Muscle layer of duodenum (tissue), 2 donors: ENCODE results near the gene PKP3.

Experiments
- H3K27ac ChIP-seq: one replicate; pipeline ENCODE4 v1.7.0; 2013; ENCODE audit warnings: mild to moderate bottlenecking, low read length
- H3K27me3 ChIP-seq: one replicate; pipeline ENCODE4 v1.7.0; 2013; ENCODE audit warnings: low read depth, mild to moderate bottlenecking, control low read depth, low read length
- H3K36me3 ChIP-seq, 2 donors: one replicate each; pipeline ENCODE4 v1.7.0; 2013; ENCODE audit warnings: low read length in 2 of 2, control low read depth in 1 of 2, mild to moderate bottlenecking in 1 of 2; ENCODE audit not compliant: insufficient read depth in 2 of 2, control insufficient read depth in 1 of 2
- H3K4me1 ChIP-seq, 2 donors: one replicate each; pipeline ENCODE4 v1.7.0; 2013; ENCODE audit warnings: low read length in 2 of 2, mild to moderate bottlenecking in 2 of 2, control low read depth in 1 of 2, moderate library complexity in 1 of 2; ENCODE audit not compliant: insufficient read depth in 2 of 2, control insufficient read depth in 1 of 2
- H3K4me3 ChIP-seq, 2 donors: one replicate each; pipeline ENCODE4 v1.7.0; 2013; ENCODE audit warnings: low read length in 2 of 2, low read depth in 1 of 2, mild to moderate bottlenecking in 1 of 2
- H3K9me3 ChIP-seq, 2 donors: one replicate each; pipeline ENCODE4 v1.7.0; 2013; ENCODE audit warnings: low read length in 2 of 2, control low read depth in 1 of 2, mild to moderate bottlenecking in 1 of 2; ENCODE audit not compliant: control insufficient read depth in 1 of 2
- donor health status: healthy.

The PKP3 gene

DNA sequence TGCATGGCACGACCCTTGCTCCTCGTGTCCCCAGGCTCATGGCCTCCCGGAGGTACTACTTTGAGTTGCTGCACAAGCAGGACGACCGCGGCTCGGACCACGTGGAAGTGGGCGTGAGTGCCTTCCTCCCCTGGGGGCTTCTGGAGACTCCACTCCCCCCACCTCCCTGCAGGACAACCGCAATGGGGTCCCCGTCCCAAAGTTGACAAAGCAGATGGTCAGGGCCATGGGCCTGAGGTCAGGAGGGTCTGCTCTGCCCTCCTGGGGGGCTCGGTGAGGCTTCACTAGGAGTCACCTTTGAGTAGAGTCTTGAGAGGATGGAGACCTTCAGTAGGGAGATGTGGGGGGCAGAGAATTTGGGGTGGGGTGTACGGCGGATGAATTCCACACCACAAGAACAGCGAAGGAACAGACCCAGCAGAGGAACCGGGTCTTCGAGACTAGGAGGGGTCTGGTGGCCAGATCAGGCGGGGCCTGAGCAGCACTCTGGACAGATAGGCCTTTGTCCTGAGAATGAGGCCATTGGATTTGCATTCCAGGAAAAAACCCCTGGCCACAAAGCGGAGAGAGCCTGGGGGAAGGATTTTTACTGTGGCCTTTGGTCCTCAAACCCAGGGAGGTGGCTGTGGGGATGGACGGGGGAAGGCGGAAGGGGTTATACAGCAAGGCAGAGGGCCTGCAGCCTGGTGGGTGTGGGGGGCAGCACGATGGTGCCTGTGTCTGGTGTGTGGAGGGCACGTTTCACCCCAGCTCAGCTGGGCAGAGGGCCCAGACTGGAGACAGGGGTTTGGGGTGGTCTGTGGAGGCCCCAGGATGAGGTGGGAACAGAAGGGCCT lies 20.1 kb upstream of the PKP3 start:
- no peak overlapping the region for H3K4me3 ChIP-seq
- H3K9me3 ChIP-seq = no peaks in the 10 kb centered on the region
- no peak overlapping the region for H3K27ac ChIP-seq
- H3K4me1 ChIP-seq = peaks cover 0 to 9% of the 10 kb centered on the region in 2 donors
- peaks cover 5% of the 10 kb centered on the region for H3K27me3 ChIP-seq
- H3K36me3 ChIP-seq = no peaks in the 10 kb centered on the region

DNA sequence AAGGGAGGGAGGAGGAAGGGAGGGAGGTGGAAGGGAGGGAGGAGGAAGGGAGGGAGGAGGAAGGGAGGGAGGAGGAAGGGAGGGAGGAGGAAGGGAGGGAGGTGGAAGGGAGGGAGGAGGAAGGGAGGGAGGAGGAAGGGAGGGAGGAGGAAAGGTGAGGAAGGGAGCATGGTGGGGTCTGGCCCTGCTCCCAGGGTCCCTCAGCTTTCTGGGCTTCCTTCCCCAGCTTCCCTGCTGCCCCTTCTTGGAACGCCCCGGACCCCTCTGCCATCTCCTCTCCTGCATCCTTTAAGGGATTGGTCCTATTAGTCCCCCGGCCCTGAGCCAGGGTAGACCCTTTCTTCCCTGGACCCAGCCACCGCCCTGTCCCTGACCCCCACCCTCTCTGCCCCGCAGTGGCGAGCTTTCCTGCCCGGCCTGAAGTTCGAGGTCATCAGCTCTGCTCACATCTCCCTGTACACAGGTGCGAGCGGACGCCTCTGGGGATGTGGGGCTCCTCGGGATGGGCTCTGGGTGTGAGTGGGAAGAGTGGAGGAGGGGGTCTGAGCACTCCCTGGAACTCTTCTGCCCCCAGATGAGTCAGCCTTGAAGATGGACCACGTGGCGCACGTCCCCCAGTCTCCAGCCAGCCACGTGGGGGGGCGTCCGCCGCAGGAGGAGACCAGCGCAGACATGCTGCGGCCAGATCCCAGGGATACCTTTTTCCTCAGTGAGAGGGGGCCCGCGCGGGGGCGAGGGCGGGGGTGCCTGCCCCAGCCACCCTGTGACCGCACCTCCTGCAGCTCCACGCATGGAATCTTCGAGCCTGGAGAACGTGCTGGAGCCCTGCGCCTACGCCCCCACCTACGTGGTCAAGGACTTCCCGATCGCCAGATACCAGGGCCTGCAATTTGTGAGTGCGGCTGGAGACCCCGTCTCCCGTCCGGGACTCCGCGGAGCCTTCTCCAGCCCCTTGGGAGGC lies 18.7 kb upstream of the PKP3 start:
- Histone ChIP-seq H3K4me1 (peaks cover 0 to 5% of the 10 kb centered on the region in 2 donors), H3K27me3 (peaks cover 2% of the 10 kb centered on the region), H3K9me3 (no peaks in the 10 kb centered on the region), H3K4me3 (no peak overlapping the region), H3K27ac (no peak overlapping the region), H3K36me3 (no peaks in the 10 kb centered on the region)

DNA sequence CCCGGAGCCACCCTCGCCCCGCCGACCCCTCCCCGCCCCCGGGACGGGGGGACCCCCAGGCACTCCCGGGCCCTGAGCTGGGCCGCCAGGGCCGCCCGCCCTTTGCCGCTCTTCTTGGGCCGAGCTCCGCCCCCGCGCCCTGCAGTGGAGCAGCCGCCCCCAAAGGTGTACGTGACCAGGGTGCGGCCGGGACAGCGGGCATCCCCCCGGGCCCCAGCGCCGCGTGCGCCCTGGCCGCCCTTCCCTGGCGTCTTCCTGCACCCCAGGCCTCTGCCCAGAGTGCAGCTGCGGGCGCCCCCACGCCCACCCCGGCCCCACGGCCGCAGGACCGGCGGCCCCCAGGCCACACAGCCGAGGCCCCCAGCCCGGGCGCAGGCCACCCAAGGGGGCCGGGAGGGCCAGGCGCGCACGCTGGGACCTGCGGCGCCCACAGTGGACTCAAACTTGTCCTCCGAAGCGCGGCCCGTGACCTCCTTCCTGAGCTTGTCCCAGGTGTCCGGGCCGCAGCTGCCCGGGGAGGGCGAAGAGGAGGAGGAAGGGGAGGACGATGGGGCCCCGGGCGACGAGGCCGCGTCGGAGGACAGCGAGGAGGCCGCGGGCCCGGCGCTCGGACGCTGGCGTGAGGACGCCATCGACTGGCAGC lies 17.4 kb upstream of the PKP3 start:
- Histone ChIP-seq H3K36me3 (no peaks in the 10 kb centered on the region), H3K4me3 (no peak overlapping the region), H3K9me3 (no peaks in the 10 kb centered on the region), H3K4me1 (peaks cover 0 to 3% of the 10 kb centered on the region in 2 donors), H3K27me3 (no peaks in the 10 kb centered on the region), H3K27ac (no peak overlapping the region)

DNA sequence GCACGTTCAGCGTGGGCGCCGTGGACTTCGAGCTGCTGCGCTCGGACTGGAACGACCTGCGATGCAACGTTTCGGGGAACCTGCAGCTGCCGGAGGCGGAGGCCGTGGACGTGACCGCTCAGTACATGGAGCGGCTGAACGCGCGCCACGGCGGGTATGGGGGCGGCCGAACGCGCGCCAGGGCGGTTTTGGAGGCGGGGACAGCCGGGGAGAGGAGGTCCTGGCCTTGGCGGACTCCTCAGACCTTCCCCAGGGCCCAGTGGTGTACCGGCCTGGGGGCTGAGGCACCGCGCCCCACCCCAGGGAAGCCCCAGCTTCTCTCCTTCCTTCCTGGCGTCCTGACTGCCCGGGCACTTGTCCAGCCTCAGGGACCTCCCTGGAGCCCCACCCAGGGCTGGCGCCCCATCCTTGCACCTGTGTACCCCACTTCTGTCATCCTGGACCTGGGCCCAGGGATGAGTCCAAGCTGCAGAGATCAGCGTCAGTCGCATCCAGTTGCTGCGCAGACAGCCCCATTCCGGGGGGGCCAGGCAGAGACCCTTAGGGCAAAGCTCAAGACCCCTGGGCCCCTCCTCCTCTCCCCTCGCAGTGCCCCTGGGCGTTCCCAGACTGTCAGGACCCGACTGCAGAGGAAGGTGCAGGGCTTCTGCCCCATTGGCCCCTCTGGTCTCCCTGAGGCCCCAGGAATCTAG lies 16.7 kb upstream of the PKP3 start:
- H3K4me1 ChIP-seq = peaks cover 0 to 3% of the 10 kb centered on the region in 2 donors
- no peak overlapping the region for H3K4me3 ChIP-seq
- no peak overlapping the region for H3K27ac ChIP-seq
- H3K9me3 ChIP-seq = no peaks in the 10 kb centered on the region
- H3K27me3 ChIP-seq = no peaks in the 10 kb centered on the region
- H3K36me3 ChIP-seq = no peaks in the 10 kb centered on the region

DNA sequence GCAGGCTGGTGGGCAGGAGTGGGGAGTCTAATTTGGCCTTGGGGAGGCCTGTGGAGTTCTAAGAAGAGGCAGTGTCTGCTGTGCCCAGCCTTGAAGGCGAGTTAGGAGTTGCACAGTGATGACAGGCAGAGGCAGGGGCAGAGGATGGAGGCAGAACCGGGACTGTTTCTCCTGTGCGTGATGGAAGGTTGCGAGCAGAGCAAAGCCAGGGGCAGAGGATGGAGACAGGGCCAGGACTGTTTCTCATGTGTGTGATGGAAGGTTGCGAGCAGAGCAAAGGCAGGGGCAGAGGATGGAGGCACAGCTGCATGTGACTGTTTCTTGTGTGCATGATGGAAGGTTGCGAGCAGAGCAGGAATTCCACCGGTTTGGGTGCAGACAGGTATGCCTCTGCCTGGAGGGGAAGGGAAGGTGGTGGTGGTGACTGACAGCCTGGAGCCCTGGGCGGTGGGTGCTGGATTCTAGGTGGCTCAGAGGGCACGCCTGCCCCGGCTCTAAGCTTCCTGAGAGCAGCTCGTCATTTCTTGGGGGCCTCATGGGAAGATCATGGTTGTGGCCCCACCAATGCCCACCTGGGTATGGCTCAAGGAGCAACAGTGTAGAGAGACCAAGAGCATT lies 16.0 kb upstream of the PKP3 start:
- Histone ChIP-seq H3K36me3 (no peaks in the 10 kb centered on the region), H3K9me3 (no peaks in the 10 kb centered on the region), H3K4me1 (peaks cover 0 to 3% of the 10 kb centered on the region in 2 donors), H3K27ac (no peak overlapping the region), H3K27me3 (no peaks in the 10 kb centered on the region), H3K4me3 (no peak overlapping the region)

- Histone ChIP-seq H3K4me1 (no peaks in the 10 kb centered on the region), H3K27me3 (no peaks in the 10 kb centered on the region), H3K27ac (no peak overlapping the region), H3K36me3 (no peaks in the 10 kb centered on the region), H3K4me3 (no peak overlapping the region), H3K9me3 (no peaks in the 10 kb centered on the region)
Measured at GRCh38 chr11:379205-380094, 14.6 kb upstream of the PKP3 start.

GRCh38 chr11:380095-380480 lies 13.9 kb upstream of the PKP3 start:
- Histone ChIP-seq H3K4me3 (no peak overlapping the region), H3K9me3 (no peaks in the 10 kb centered on the region), H3K36me3 (no peaks in the 10 kb centered on the region), H3K27me3 (no peaks in the 10 kb centered on the region), H3K4me1 (no peaks in the 10 kb centered on the region), H3K27ac (no peak overlapping the region)

GRCh38 chr11:380491-380890 lies 13.5 kb upstream of the PKP3 start:
- Histone ChIP-seq H3K9me3 (no peaks in the 10 kb centered on the region), H3K36me3 (no peaks in the 10 kb centered on the region)

DNA sequence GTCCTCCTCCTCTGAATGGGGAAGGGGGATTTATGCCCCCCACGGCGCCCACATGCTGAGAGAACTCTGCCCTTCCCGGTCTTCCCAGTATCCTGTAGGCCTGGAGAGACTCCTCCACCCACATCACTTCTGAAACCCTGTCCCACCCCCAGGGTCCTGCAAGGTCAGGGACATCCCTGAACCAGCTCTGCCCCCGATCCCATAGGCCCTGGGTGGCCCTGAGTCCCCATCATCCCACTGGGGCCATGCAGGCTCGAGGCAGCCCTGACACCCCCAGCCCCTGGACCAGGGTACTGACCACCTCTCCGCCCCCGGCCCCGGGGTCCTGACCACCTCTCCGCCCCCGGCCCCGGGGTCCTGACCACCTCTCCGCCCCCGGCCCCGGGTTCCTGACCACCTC lies 13.0 kb upstream of the PKP3 start:
- H3K36me3 ChIP-seq = no peaks in the 10 kb centered on the region
- H3K27me3 ChIP-seq = no peaks in the 10 kb centered on the region
- H3K9me3 ChIP-seq = peaks cover 0 to under 1% of the 10 kb centered on the region in 2 donors
- H3K27ac ChIP-seq = no peak overlapping the region
- H3K4me1 ChIP-seq = no peaks in the 10 kb centered on the region
- no peak overlapping the region for H3K4me3 ChIP-seq

More at GRCh38 chr11:380491-380890, 13.5 kb upstream of the PKP3 start:
- Histone ChIP-seq H3K27ac (no peak overlapping the region), H3K4me3 (no peak overlapping the region), H3K4me1 (no peaks in the 10 kb centered on the region), H3K27me3 (no peaks in the 10 kb centered on the region)
